A673 (cell line): ENCODE measurements around the gene KCNQ1OT1. TPM values are rescaled to one million over a fixed set of nuclear protein-coding genes. Genes with fewer than 3 reads are reported as not detected.
"Not testable (repeated sequence)": the region's sequence is repeated elsewhere in the genome, so short reads cannot be mapped to it uniquely, and the experiment has no call there.

Source experiments
- BruUV-seq: library from RNA; stranded (reverse); fragments of 400-500 nt; replicated peaks from 2 replicates; lab custom pipeline; 2021; lab: Mats Ljungman, UMichigan
- CTCF ChIA-PET: fragments of 300-600 bp; sonication (Branson Sonifier 250); formaldehyde crosslinking; loops from one replicate; lab custom pipeline; 2022; ENCODE audit warnings: antibody characterized with exemption; lab: Charles Lee
- POLR2A ChIA-PET: fragments of 300-600 bp; sonication (Branson Sonifier 250); formaldehyde crosslinking; loops from one replicate; lab custom pipeline; 2022; ENCODE audit warnings: antibody characterized with exemption; ENCODE audit not compliant: low non-redundant PET; lab: Charles Lee
- DNase-seq: peaks from one replicate; pipeline ENCODE4 v3.0.0-alpha.2; 2015; ENCODE audit warnings: low spot score
- H3K27ac ChIP-seq: fragments of 200-600 bp; sonication (generic); 2 replicates; pipeline ENCODE4 v1.5.1; 2016; ENCODE audit warnings: mixed run types, low read depth, mild to moderate bottlenecking, mixed read lengths, antibody characterized with exemption, low read length; ENCODE audit not compliant: poor library complexity, severe bottlenecking
- H3K27me3 ChIP-seq: fragments of 200-600 bp; sonication (generic); replicated peaks from 2 replicates; pipeline ENCODE4 v1.6.1; 2017; ENCODE audit warnings: mixed run types, low read depth, mild to moderate bottlenecking, mixed read lengths, antibody characterized with exemption, low read length; ENCODE audit not compliant: insufficient read depth, poor library complexity
- H3K36me3 ChIP-seq: fragments of 200-600 bp; sonication (generic); 2 replicates; pipeline ENCODE4 v1.6.1; 2016; ENCODE audit warnings: mixed run types, mild to moderate bottlenecking, mixed read lengths, antibody characterized with exemption, low read length; ENCODE audit not compliant: insufficient read depth, poor library complexity, severe bottlenecking
- H3K4me1 ChIP-seq: fragments of 200-600 bp; sonication (generic); 2 replicates; pipeline ENCODE4 v1.6.1; 2017; ENCODE audit warnings: mixed run types, mild to moderate bottlenecking, mixed read lengths, antibody characterized with exemption, low read length; ENCODE audit not compliant: insufficient read depth, poor library complexity, severe bottlenecking
- H3K4me3 ChIP-seq: fragments of 200-600 bp; sonication (generic); 2 replicates; pipeline ENCODE4 v1.5.1; 2016; ENCODE audit warnings: low read depth, mixed run types, mild to moderate bottlenecking, mixed read lengths, low read length; ENCODE audit not compliant: poor library complexity, severe bottlenecking
- H3K9me3 ChIP-seq: fragments of 200-600 bp; sonication (generic); 2 replicates; pipeline ENCODE4 v1.6.1; 2016; ENCODE audit warnings: mixed run types, low read depth, mild to moderate bottlenecking, mixed read lengths, antibody characterized with exemption, low read length; ENCODE audit not compliant: poor library complexity, severe bottlenecking
- CTCF ChIP-seq: fragments of 300-800, 200-600 bp; sonication (generic); conservative IDR thresholded peaks from 2 replicates; pipeline ENCODE4 v1.5.1; 2017; ENCODE audit warnings: low read depth, mild to moderate bottlenecking, antibody characterized with exemption, low read length, moderate library complexity, mixed read lengths
- EZH2 ChIP-seq: fragments of 200-600 bp; sonication (generic); IDR thresholded peaks from 2 replicates; pipeline ENCODE4 v1.6.1; 2017; ENCODE audit warnings: borderline replicate concordance, low read depth, mild to moderate bottlenecking, mixed read lengths, antibody characterized with exemption, low read length; ENCODE audit not compliant: poor library complexity, severe bottlenecking
- intact Hi-C: fragments of 100-400 bp; cut with micrococcal nuclease; formaldehyde crosslinking; loops from one replicate; pipeline ENCODE4 v1.10.0; 2022; ENCODE audit not compliant: unreplicated experiment
- total RNA-seq: library from RNA; stranded (reverse); gene quantifications from 2 replicates; pipeline ENCODE4 v1.2.3, GENCODE V29; 2021

The KCNQ1OT1 gene
- total RNA-seq, 1 experiment from 2014 or later: 4.0 TPM

- Histone ChIP-seq H3K36me3 (no peaks in the 10 kb centered on the region), H3K27ac (no peak overlapping the region), H3K4me1 (no peaks in the 10 kb centered on the region), H3K4me3 (no peak overlapping the region), H3K9me3 (peaks cover 100% of the 10 kb centered on the region), H3K27me3 (no peaks in the 10 kb centered on the region)
- no peak for TF ChIP-seq EZH2
- TF ChIP-seq CTCF: no peak
- ChIA-PET CTCF (no interaction called here), POLR2A (no interaction called here)
- BruUV-seq: no TSS peak
- intact Hi-C loops: no loop called here
- no peak for DNase-seq
Observed at GRCh38 chr11:2644844-2645778, 54.7 kb downstream of the KCNQ1OT1 start.

- BruUV-seq: no TSS peak
- DNase-seq: no peak
- Histone ChIP-seq H3K27me3 (no peaks in the 10 kb centered on the region), H3K4me3 (no peak overlapping the region), H3K4me1 (no peaks in the 10 kb centered on the region), H3K36me3 (no peaks in the 10 kb centered on the region), H3K27ac (no peak overlapping the region), H3K9me3 (peaks cover 88% of the 10 kb centered on the region)
- CTCF ChIA-PET: no interaction called here
- TF ChIP-seq EZH2: no peak
- intact Hi-C loops: no loop called here
- POLR2A ChIA-PET: no interaction called here
Observed at GRCh38 chr11:2643746-2644145, 56.0 kb downstream of the KCNQ1OT1 start.

- ChIA-PET CTCF (no interaction called here), POLR2A (no interaction called here)
- Histone ChIP-seq H3K36me3 (no peaks in the 10 kb centered on the region), H3K9me3 (peaks cover 66% of the 10 kb centered on the region), H3K4me3 (no peak overlapping the region), H3K27ac (no peak overlapping the region), H3K4me1 (no peaks in the 10 kb centered on the region), H3K27me3 (no peaks in the 10 kb centered on the region)
- TF ChIP-seq CTCF: no peak
- DNase-seq: no peak
- BruUV-seq: no TSS peak
- intact Hi-C loops: no loop called here
Observed at GRCh38 chr11:2641623-2642022, 58.2 kb downstream of the KCNQ1OT1 start.

- H3K4me3 ChIP-seq, CTCF ChIA-PET, intact Hi-C loops, POLR2A ChIA-PET, H3K27ac ChIP-seq, BruUV-seq, H3K27me3 ChIP-seq, DNase-seq, H3K36me3 ChIP-seq, H3K4me1 ChIP-seq: not testable (repeated sequence)
- H3K9me3 ChIP-seq: peaks cover 48% of the 10 kb centered on the region
Observed at GRCh38 chr11:2639763-2640162, 60.0 kb downstream of the KCNQ1OT1 start.
